Mesendoderm (in vitro differentiated cells): ENCODE results near the gene SLC5A6.
"Not testable (repeated sequence)": the region's sequence is repeated elsewhere in the genome, so short reads cannot be mapped to it uniquely, and the experiment has no call there.

Experiments used
- DNase-seq: peaks from one replicate; pipeline ENCODE4 v3.0.0; 2013
- H2AK5ac ChIP-seq: 2 replicates; pipeline ENCODE4 v1.6.1; 2013; ENCODE audit warnings: low read length, inconsistent platforms
- H2BK120ac ChIP-seq: 2 replicates; pipeline ENCODE4 v1.6.1; 2013; ENCODE audit warnings: low read depth, mild to moderate bottlenecking, low read length, moderate library complexity, mixed read lengths
- H2BK15ac ChIP-seq: replicated peaks from 2 replicates; pipeline ENCODE4 v1.6.1; 2013; ENCODE audit warnings: low read depth, mild to moderate bottlenecking, moderate library complexity
- H2BK5ac ChIP-seq: 2 replicates; pipeline ENCODE4 v1.6.1; 2013; ENCODE audit warnings: low read length, inconsistent platforms
- H3K18ac ChIP-seq: 2 replicates; pipeline ENCODE4 v1.6.1; 2013; ENCODE audit warnings: mild to moderate bottlenecking, low read length, mixed read lengths
- H3K23ac ChIP-seq: one replicate; pipeline ENCODE4 v1.6.1; 2013; ENCODE audit warnings: low read length
- H3K27ac ChIP-seq: 2 replicates; pipeline ENCODE4 v1.5.1; 2013; ENCODE audit warnings: low read depth, mild to moderate bottlenecking, inconsistent platforms, low read length, moderate library complexity
- H3K27me3 ChIP-seq: 2 replicates; pipeline ENCODE4 v1.6.1; 2013; ENCODE audit warnings: low read length, control low read depth, mild to moderate bottlenecking, inconsistent platforms; ENCODE audit not compliant: insufficient read depth, poor library complexity
- H3K36me3 ChIP-seq: 2 replicates; pipeline ENCODE4 v1.6.1; 2013; ENCODE audit warnings: low read length, inconsistent platforms; ENCODE audit not compliant: control insufficient read depth, insufficient read depth
- H3K4ac ChIP-seq: one replicate; pipeline ENCODE4 v1.6.1; 2013; ENCODE audit warnings: low read depth, mild to moderate bottlenecking, low read length, moderate library complexity
- H3K4me1 ChIP-seq: 2 replicates; pipeline ENCODE4 v1.6.1; 2013; ENCODE audit warnings: low read depth, low read length, inconsistent platforms; ENCODE audit not compliant: control insufficient read depth
- H3K4me2 ChIP-seq: 2 replicates; pipeline ENCODE4 v1.6.1; 2013; ENCODE audit warnings: low read length
- H3K4me3 ChIP-seq: 2 replicates; pipeline ENCODE4 v1.5.1; 2013; ENCODE audit warnings: mild to moderate bottlenecking, low read length
- H3K56ac ChIP-seq: one replicate; pipeline ENCODE4 v1.6.1; 2013; ENCODE audit warnings: low read length
- H3K79me1 ChIP-seq: 2 replicates; pipeline ENCODE4 v1.6.1; 2013; ENCODE audit warnings: low read length, inconsistent platforms
- H3K79me2 ChIP-seq: 2 replicates; pipeline ENCODE4 v1.6.1; 2013; ENCODE audit warnings: mild to moderate bottlenecking, low read length; ENCODE audit not compliant: control insufficient read depth, insufficient read depth
- H3K9ac ChIP-seq: 2 replicates; pipeline ENCODE4 v1.6.1; 2013; ENCODE audit warnings: low read length, inconsistent platforms
- H4K5ac ChIP-seq: one replicate; pipeline ENCODE4 v1.6.1; 2013; ENCODE audit warnings: low read length
- H4K8ac ChIP-seq: one replicate; pipeline ENCODE4 v1.6.1; 2013; ENCODE audit warnings: low read depth, mild to moderate bottlenecking, control low read depth, low read length, moderate library complexity
- WGBS: extraction: QIAGEN DNeasy Blood & Tissue Kit; methylation state at CpG from one replicate; pipeline ENCODE4 v1.1.7; 2013; ENCODE audit warnings: low lambda C conversion rate, missing lambda C conversion rate; ENCODE audit not compliant: insufficient coverage; ENCODE audit errors: extremely low coverage; 5-methylcytosine and 5-hydroxymethylcytosine counted together

The SLC5A6 gene

DNA sequence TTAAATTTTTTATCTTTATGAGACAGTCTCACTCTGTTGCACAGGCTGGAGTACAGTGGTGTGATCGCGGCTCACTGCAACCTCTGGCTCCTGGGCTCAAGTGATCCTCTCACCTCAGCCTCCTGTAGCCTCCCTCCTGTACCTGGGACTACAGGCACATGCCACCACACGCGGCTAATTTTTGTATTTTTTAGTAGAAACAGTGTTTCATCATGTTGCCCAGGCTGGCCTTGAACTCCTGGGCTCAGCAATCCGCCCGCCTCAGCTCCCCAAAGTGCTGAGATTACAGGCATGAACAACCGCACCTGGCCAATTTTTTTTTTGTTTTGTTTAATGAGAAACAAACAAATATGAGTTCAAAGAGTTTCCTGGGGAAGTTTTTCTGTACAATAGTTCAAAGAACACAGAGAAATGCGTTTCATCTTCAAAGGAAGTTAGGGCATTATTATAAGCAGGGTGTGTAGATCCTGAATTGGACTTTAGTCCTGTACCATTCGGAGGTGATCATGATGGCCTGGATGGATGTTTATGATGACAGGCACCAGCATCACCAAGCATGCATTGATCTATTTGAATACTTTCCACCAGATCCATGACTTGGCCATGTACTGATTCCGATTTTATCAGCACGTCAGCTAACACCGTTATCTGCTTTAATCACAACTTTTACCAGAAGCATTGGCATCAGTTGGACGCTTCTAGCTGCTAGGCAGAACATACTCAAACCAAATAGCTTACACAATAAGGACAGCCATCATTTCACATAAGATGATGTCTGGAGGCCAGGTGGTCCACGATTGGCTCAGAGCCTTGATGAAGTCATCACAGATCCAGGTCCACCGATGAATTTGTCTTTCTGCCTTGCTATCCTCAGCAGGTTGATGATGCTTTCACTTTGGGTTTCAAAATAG, 34.4 kb downstream of the SLC5A6 start:
- Histone ChIP-seq H3K36me3 (no peaks in the 10 kb centered on the region), H3K27ac (no peak overlapping the region), H4K5ac (no peak overlapping the region), H2BK5ac (no peak overlapping the region), H3K27me3 (no peaks in the 10 kb centered on the region), H3K9ac (no peak overlapping the region), H4K8ac (no peak overlapping the region), H3K4me3 (no peak overlapping the region), H2BK15ac (no peak overlapping the region), H3K56ac (no peak overlapping the region), H3K79me2 (no peaks in the 10 kb centered on the region), H3K23ac (no peak overlapping the region), H3K79me1 (no peaks in the 10 kb centered on the region), H3K4me2 (no peak overlapping the region), H3K4ac (no peak overlapping the region), H3K18ac (no peak overlapping the region), H3K4me1 (no peaks in the 10 kb centered on the region), H2AK5ac (no peak overlapping the region), H2BK120ac (no peak overlapping the region)
- no peak for DNase-seq
- WGBS, result no CpG with 5 or more reads among the region's 15 CpGs

- WGBS, result no CpG with 5 or more reads among the region's 4 CpGs
- not testable (repeated sequence) for H3K18ac ChIP-seq
Measured at GRCh38 chr2:27175781-27176180, 36.3 kb downstream of the SLC5A6 start.

GRCh38 chr2:27175330-27175729, 36.7 kb downstream of the SLC5A6 start:
- no peak overlapping the region for H2AK5ac ChIP-seq
- no peak for DNase-seq
- no CpG with 5 or more reads among the region's 8 CpGs for WGBS
- H3K4me3 ChIP-seq, result no peak overlapping the region
- no peaks in the 10 kb centered on the region for H3K36me3 ChIP-seq
- no peak overlapping the region for H3K4me2 ChIP-seq
- H3K23ac ChIP-seq, result no peak overlapping the region
- no peak overlapping the region for H4K8ac ChIP-seq
- no peak overlapping the region for H3K56ac ChIP-seq
- no peak overlapping the region for H2BK120ac ChIP-seq
- no peaks in the 10 kb centered on the region for H3K4me1 ChIP-seq
- no peak overlapping the region for H2BK5ac ChIP-seq
- no peak overlapping the region for H3K9ac ChIP-seq
- no peak overlapping the region for H3K27ac ChIP-seq
- no peaks in the 10 kb centered on the region for H3K79me1 ChIP-seq
- H3K4ac ChIP-seq, result no peak overlapping the region
- H3K79me2 ChIP-seq, result no peaks in the 10 kb centered on the region
- H4K5ac ChIP-seq, result no peak overlapping the region
- H3K27me3 ChIP-seq, result no peaks in the 10 kb centered on the region
- no peak overlapping the region for H3K18ac ChIP-seq
- H2BK15ac ChIP-seq, result no peak overlapping the region

More at GRCh38 chr2:27175781-27176180, 36.3 kb downstream of the SLC5A6 start:
- H3K4ac ChIP-seq, H3K4me2 ChIP-seq, H3K56ac ChIP-seq, H3K9ac ChIP-seq, H3K79me1 ChIP-seq, H3K4me3 ChIP-seq, H2AK5ac ChIP-seq, H3K4me1 ChIP-seq, H3K79me2 ChIP-seq, H3K36me3 ChIP-seq, DNase-seq, H3K27me3 ChIP-seq, H4K8ac ChIP-seq, H3K27ac ChIP-seq, H4K5ac ChIP-seq, H3K23ac ChIP-seq, H2BK120ac ChIP-seq, H2BK15ac ChIP-seq, H2BK5ac ChIP-seq: not testable (repeated sequence)

GRCh38 chr2:27174638-27175037, 37.4 kb downstream of the SLC5A6 start:
- no peak for DNase-seq
- no peaks in the 10 kb centered on the region for H3K36me3 ChIP-seq
- no peak overlapping the region for H2BK15ac ChIP-seq
- no peaks in the 10 kb centered on the region for H3K79me1 ChIP-seq
- H3K27me3 ChIP-seq, result no peaks in the 10 kb centered on the region
- H2BK120ac ChIP-seq, result no peak overlapping the region
- no peak overlapping the region for H3K9ac ChIP-seq
- no peak overlapping the region for H3K4ac ChIP-seq
- no peaks in the 10 kb centered on the region for H3K79me2 ChIP-seq
- H3K56ac ChIP-seq, result no peak overlapping the region
- H4K5ac ChIP-seq, result no peak overlapping the region
- 100% methylated on average over 2 of the region's 6 CpGs for WGBS
- H3K18ac ChIP-seq, result no peak overlapping the region
- no peak overlapping the region for H3K4me2 ChIP-seq
- no peak overlapping the region for H2AK5ac ChIP-seq
- no peaks in the 10 kb centered on the region for H3K4me1 ChIP-seq
- no peak overlapping the region for H3K23ac ChIP-seq
- H3K27ac ChIP-seq, result no peak overlapping the region
- H2BK5ac ChIP-seq, result no peak overlapping the region
- no peak overlapping the region for H3K4me3 ChIP-seq
- no peak overlapping the region for H4K8ac ChIP-seq

DNA sequence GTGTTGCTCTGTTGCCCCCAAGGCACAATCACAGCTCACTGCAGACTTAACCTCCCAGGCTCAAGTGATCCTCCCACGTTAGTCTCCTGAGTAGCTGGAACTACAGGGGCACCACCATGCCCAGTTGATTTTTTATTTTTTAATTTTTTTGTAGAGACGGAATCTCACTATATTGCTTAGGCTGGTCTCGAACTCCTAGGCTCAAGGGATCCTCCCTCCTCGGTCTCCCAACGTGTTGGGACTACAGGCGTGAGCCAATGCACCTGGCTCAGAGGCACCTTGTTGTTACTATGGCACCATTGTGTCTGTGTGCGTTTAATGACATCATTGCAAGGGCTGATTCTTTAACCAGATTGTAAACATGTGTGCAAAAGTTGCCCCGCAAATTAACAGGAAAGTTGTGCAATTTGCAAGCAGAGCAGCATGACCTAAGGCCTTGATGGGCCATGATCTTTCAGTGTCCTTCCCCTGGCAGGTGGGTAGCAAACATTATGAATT, 40.7 kb downstream of the SLC5A6 start:
- Histone ChIP-seq H3K56ac (no peak overlapping the region), H2AK5ac (no peak overlapping the region), H2BK15ac (no peak overlapping the region), H4K8ac (no peak overlapping the region), H2BK120ac (no peak overlapping the region), H3K23ac (no peak overlapping the region), H4K5ac (no peak overlapping the region), H3K4me1 (no peaks in the 10 kb centered on the region), H3K27me3 (no peaks in the 10 kb centered on the region), H3K9ac (no peak overlapping the region), H3K79me1 (no peaks in the 10 kb centered on the region), H3K36me3 (no peaks in the 10 kb centered on the region), H3K27ac (no peak overlapping the region), H3K4me3 (no peak overlapping the region), H2BK5ac (no peak overlapping the region), H3K4me2 (no peak overlapping the region), H3K79me2 (no peaks in the 10 kb centered on the region), H3K4ac (no peak overlapping the region), H3K18ac (no peak overlapping the region)
- no CpG with 5 or more reads among the region's 8 CpGs for WGBS
- no peak for DNase-seq
